A549 (cell line): ENCODE measurements around the gene EXOC4.

Source experiments
- CTCF ChIP-seq: fragments of >200 bp; sonication (Bioruptor Twin); formaldehyde crosslinking; IDR thresholded peaks from 3 replicates; pipeline ENCODE4 v1.5.1; 2016
- NFE2L2 ChIP-seq: fragments of 150-350 bp; conservative IDR thresholded peaks from 2 replicates; pipeline ENCODE4 v1.6.1; 2014; ENCODE audit warnings: low read length

GRCh38 chr7:133999178-133999577, 746.3 kb downstream of the EXOC4 start:
- TF ChIP-seq CTCF (no peak), NFE2L2 (no peak)
